OCI-LY7 (cell line): ENCODE data around the gene MAP7D3.

ENCODE experiments used
- CTCF ChIP-seq: fragments of 200-600 bp; sonication (generic); conservative IDR thresholded peaks from 2 replicates; pipeline ENCODE4 v1.5.1; 2014; ENCODE audit warnings: mild to moderate bottlenecking, antibody characterized with exemption, low read length, moderate library complexity, mixed read lengths
- EZH2phosphoT487 ChIP-seq: fragments of 200-600 bp; sonication (generic); IDR thresholded peaks from 2 replicates; pipeline ENCODE4 v1.6.1; 2018; ENCODE audit warnings: low read depth, borderline replicate concordance, mild to moderate bottlenecking, mixed run types, antibody characterized with exemption, low read length, moderate library complexity, mixed read lengths

- TF ChIP-seq EZH2phosphoT487 (no peak), CTCF (no peak)
These were observed 44.3 kb downstream of the MAP7D3 start for GRCh38 chrX:136206916-136207315.
